IMR-90 (cell line): Measurements from ENCODE around the gene MCTS1. TPM values are rescaled to one million over a fixed set of nuclear protein-coding genes. Genes with fewer than 3 reads are reported as not detected.

Experiments used
- ATAC-seq: fragments of 200-7000 bp; cut with Tn5 transposase; 2 replicates; pipeline ENCODE4 v1.9.1; 2020; ENCODE audit warnings: low read depth, mild to moderate bottlenecking, moderate library complexity
- BruUV-seq: library from RNA; stranded (reverse); fragments of 400-500 nt; replicated peaks from 2 replicates; lab custom pipeline; 2021; lab: Mats Ljungman, UMichigan
- CTCF ChIA-PET: fragments of 300-600 bp; formaldehyde crosslinking; extraction: SDS; loops from one replicate; lab custom pipeline; 2021; ENCODE audit warnings: antibody characterized with exemption; lab: Yijun Ruan, JAX
- POLR2A ChIA-PET: fragments of 300-600 bp; sonication (Branson Sonifier 250); formaldehyde crosslinking; loops from one replicate; lab custom pipeline; 2022; ENCODE audit warnings: antibody characterized with exemption; ENCODE audit not compliant: unreplicated experiment; lab: Charles Lee
- DNase-seq: peaks from one replicate; pipeline ENCODE4 v3.0.0; 2013
- H2AFZ ChIP-seq: replicated peaks from 2 replicates; pipeline ENCODE3; 2013; ENCODE audit warnings: low read length, mild to moderate bottlenecking; ENCODE audit not compliant: poor library complexity
- H2AK5ac ChIP-seq: 2 replicates; pipeline ENCODE4 v1.6.1; 2013; ENCODE audit warnings: low read depth, low read length, inconsistent platforms
- H2AK9ac ChIP-seq: replicated peaks from 2 replicates; pipeline ENCODE3; 2013; ENCODE audit warnings: mild to moderate bottlenecking, low read depth, low read length, moderate library complexity; ENCODE audit not compliant: poor library complexity
- H2BK120ac ChIP-seq: 2 replicates; pipeline ENCODE4 v1.6.1; 2013; ENCODE audit warnings: low read depth, low read length, inconsistent platforms
- H2BK15ac ChIP-seq: 3 replicates; pipeline ENCODE4 v1.6.1; 2013; ENCODE audit warnings: low read depth, low read length, inconsistent platforms
- H2BK20ac ChIP-seq: 2 replicates; pipeline ENCODE4 v1.6.1; 2013; ENCODE audit warnings: low read depth, mild to moderate bottlenecking, inconsistent platforms, low read length, moderate library complexity
- H2BK5ac ChIP-seq: 2 replicates; pipeline ENCODE4 v1.6.1; 2013; ENCODE audit warnings: mild to moderate bottlenecking, low read depth, low read length, inconsistent platforms; ENCODE audit not compliant: poor library complexity, severe bottlenecking
- H3K14ac ChIP-seq: replicated peaks from 2 replicates; pipeline ENCODE4 v1.6.1; 2013; ENCODE audit warnings: low read depth, low read length, inconsistent platforms
- H3K18ac ChIP-seq: 2 replicates; pipeline ENCODE4 v1.6.1; 2013; ENCODE audit warnings: low read depth, low read length, control low read depth
- H3K23ac ChIP-seq: 2 replicates; pipeline ENCODE4 v1.6.1; 2013; ENCODE audit warnings: low read depth, low read length, inconsistent platforms
- H3K27ac ChIP-seq: 2 replicates; pipeline ENCODE4 v1.5.1; 2013; ENCODE audit warnings: mild to moderate bottlenecking, control low read depth, low read length; ENCODE audit not compliant: insufficient read depth
- H3K27me3 ChIP-seq: 2 replicates; pipeline ENCODE4 v1.6.1; 2013; ENCODE audit warnings: low read length; ENCODE audit not compliant: control insufficient read depth, insufficient read depth
- H3K36me3 ChIP-seq: 2 replicates; pipeline ENCODE4 v1.6.1; 2013; ENCODE audit warnings: low read length, mixed read lengths; ENCODE audit not compliant: control insufficient read depth, insufficient read depth
- H3K4ac ChIP-seq: 2 replicates; pipeline ENCODE4 v1.6.1; 2013; ENCODE audit warnings: low read depth, low read length, inconsistent platforms
- H3K4me1 ChIP-seq: 2 replicates; pipeline ENCODE4 v1.6.1; 2013; ENCODE audit warnings: low read length, mixed read lengths; ENCODE audit not compliant: control insufficient read depth, insufficient read depth
- H3K4me2 ChIP-seq: 2 replicates; pipeline ENCODE4 v1.6.1; 2013; ENCODE audit warnings: low read depth, mild to moderate bottlenecking, control low read depth, low read length, moderate library complexity
- H3K4me3 ChIP-seq: 2 replicates; pipeline ENCODE4 v1.5.1; 2013; ENCODE audit warnings: low read depth, mild to moderate bottlenecking, control low read depth, low read length, moderate library complexity; ENCODE audit not compliant: insufficient read depth
- H3K56ac ChIP-seq: 2 replicates; pipeline ENCODE4 v1.6.1; 2013; ENCODE audit warnings: low read length, inconsistent platforms; ENCODE audit not compliant: insufficient read depth; ENCODE audit errors: extremely low read depth
- H3K79me1 ChIP-seq, 2 experiments: 2 replicates each; pipeline ENCODE4 v1.6.1; 2013; ENCODE audit warnings: low read length in 2 of 2, inconsistent platforms in 1 of 2, low read depth in 1 of 2
- H3K9ac ChIP-seq: 2 replicates; pipeline ENCODE4 v1.6.1; 2013; ENCODE audit warnings: low read depth, low read length, control low read depth
- H3K9me1 ChIP-seq: 2 replicates; pipeline ENCODE4 v1.6.1; 2013; ENCODE audit warnings: low read length, inconsistent platforms; ENCODE audit not compliant: insufficient read depth
- H3K9me3 ChIP-seq: 2 replicates; pipeline ENCODE4 v1.6.1; 2013; ENCODE audit warnings: low read length; ENCODE audit not compliant: control insufficient read depth, insufficient read depth
- H4K20me1 ChIP-seq: 2 replicates; pipeline ENCODE4 v1.6.1; 2013; ENCODE audit warnings: low read length, inconsistent platforms; ENCODE audit not compliant: insufficient read depth
- H4K5ac ChIP-seq: 2 replicates; pipeline ENCODE4 v1.6.1; 2013; ENCODE audit warnings: mild to moderate bottlenecking, low read depth, low read length, control low read depth
- H4K8ac ChIP-seq, 2 experiments: 2 replicates each; pipeline ENCODE4 v1.6.1; 2013; ENCODE audit warnings: low read depth in 2 of 2, low read length in 2 of 2, control low read depth in 1 of 2, inconsistent platforms in 1 of 2
- H4K91ac ChIP-seq: 2 replicates; pipeline ENCODE4 v1.6.1; 2013; ENCODE audit warnings: low read depth, low read length, inconsistent platforms; ENCODE audit not compliant: insufficient read depth
- ELK1 ChIP-seq: fragments of 150-350 bp; IDR thresholded peaks from 2 replicates; pipeline ENCODE4 v1.6.1; 2016; ENCODE audit warnings: low read depth, mild to moderate bottlenecking, low read length, moderate library complexity, borderline replicate concordance
- FOS ChIP-seq: fragments of 150-350 bp; IDR thresholded peaks from 2 replicates; pipeline ENCODE4 v1.6.1; 2016; ENCODE audit warnings: low read depth, low read length
- MAZ ChIP-seq: IDR thresholded peaks from 2 replicates; pipeline ENCODE4 v1.6.1; 2012; ENCODE audit warnings: low read depth, mild to moderate bottlenecking, low read length, improper control_type of control experiment, moderate library complexity, borderline replicate concordance
- RAD21 ChIP-seq: IDR thresholded peaks from 2 replicates; pipeline ENCODE4 v1.6.1; 2012; ENCODE audit warnings: low read length, improper control_type of control experiment
- WGBS, 2 experiments: methylation state at CpG; one replicate each; pipeline versions ENCODE4 v1.1.5 to v1.1.7; 2013; ENCODE audit warnings: missing lambda C conversion rate in 2 of 2; ENCODE audit not compliant: insufficient read length in 1 of 2; ENCODE audit errors: extremely low coverage in 2 of 2; 5-methylcytosine and 5-hydroxymethylcytosine counted together
- dilution Hi-C: fragments of 300-500 bp; cut with HindIII; formaldehyde crosslinking; loops from one replicate; pipeline ENCODE4 v1.14.3; 2018; ENCODE audit warnings: low sequenced_read_pairs; ENCODE audit not compliant: unreplicated experiment
- in situ Hi-C: fragments of 300-500 bp; cut with MboI; formaldehyde crosslinking; loops from 3 replicates; pipeline ENCODE4 v1.14.3; 2019; ENCODE audit warnings: low sequenced_read_pairs, inconsistent platforms, mixed read lengths
- intact Hi-C: fragments of 100-400 bp; cut with micrococcal nuclease; formaldehyde crosslinking; loops from 2 replicates; pipeline ENCODE4 v1.10.0; 2022
- polyA plus RNA-seq, 3 experiments: library from polyadenylated mRNA; depleted of rRNA; stranded (reverse); fragments of >200 nt; gene quantifications; 2 replicates each; pipeline ENCODE4 v1.2.3, GENCODE V29; 2012; ENCODE audit warnings: low replicate concordance in 1 of 3
- total RNA-seq: library from RNA; depleted of rRNA; stranded (reverse); fragments of >200 nt; gene quantifications from 2 replicates; pipeline ENCODE4 v1.2.3, GENCODE V29; 2012
- TF ChIP-seq, protein P1 (sequence below): conservative IDR thresholded peaks from 2 replicates; pipeline ENCODE4 v1.5.1; 2012; ENCODE audit warnings: mild to moderate bottlenecking, low read depth, low read length, improper control_type of control experiment

MCTS1 gene
- total and polyA plus RNA-seq, 2 of the 4 experiments (the other 2 are of a cell fraction), result 36.9 to 52.8 TPM

- H3K23ac ChIP-seq, result peak overlapping the region; percentile 62
- POLR2A ChIA-PET, result interaction anchor here (0.6 to 2.0 kb wide), 3 partner anchors 11 to 85 kb away, joined by 3 to 10 read pairs (median 4); partner anchors contain the start of gene MCTS1
- H3K27ac ChIP-seq, result peak overlapping the region; percentile 84
- dilution Hi-C loops, result no loop called here
- WGBS, 2 experiments, result 25% methylated on average over 2 of the region's 10 CpGs; no CpG with 5 or more reads in 1 of the 2 experiments
- H2BK15ac ChIP-seq, result peak overlapping the region; percentile 82; the same call in 2 of the 3 replicates
- no peaks in the 10 kb centered on the region for H4K20me1 ChIP-seq
- peak overlapping the region; percentile 62 for H2BK120ac ChIP-seq
- H3K79me1 ChIP-seq, result no peaks in the 10 kb centered on the region; a peak in 1 of 4 replicates
- H3K4me3 ChIP-seq, result peak overlapping the region; percentile 99
- H3K18ac ChIP-seq, result peak overlapping the region; percentile 95
- peak; percentile 33 for ATAC-seq
- peak overlapping the region; percentile 86 for H4K91ac ChIP-seq
- CTCF ChIA-PET, result no interaction called here
- H2AK5ac ChIP-seq, result peak overlapping the region; percentile 47; the same call in 1 of the 2 replicates
- TF ChIP-seq, protein P1, sequence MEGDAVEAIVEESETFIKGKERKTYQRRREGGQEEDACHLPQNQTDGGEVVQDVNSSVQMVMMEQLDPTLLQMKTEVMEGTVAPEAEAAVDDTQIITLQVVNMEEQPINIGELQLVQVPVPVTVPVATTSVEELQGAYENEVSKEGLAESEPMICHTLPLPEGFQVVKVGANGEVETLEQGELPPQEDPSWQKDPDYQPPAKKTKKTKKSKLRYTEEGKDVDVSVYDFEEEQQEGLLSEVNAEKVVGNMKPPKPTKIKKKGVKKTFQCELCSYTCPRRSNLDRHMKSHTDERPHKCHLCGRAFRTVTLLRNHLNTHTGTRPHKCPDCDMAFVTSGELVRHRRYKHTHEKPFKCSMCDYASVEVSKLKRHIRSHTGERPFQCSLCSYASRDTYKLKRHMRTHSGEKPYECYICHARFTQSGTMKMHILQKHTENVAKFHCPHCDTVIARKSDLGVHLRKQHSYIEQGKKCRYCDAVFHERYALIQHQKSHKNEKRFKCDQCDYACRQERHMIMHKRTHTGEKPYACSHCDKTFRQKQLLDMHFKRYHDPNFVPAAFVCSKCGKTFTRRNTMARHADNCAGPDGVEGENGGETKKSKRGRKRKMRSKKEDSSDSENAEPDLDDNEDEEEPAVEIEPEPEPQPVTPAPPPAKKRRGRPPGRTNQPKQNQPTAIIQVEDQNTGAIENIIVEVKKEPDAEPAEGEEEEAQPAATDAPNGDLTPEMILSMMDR, result no peak
- TF ChIP-seq MAZ, result no peak
- no peak for TF ChIP-seq ELK1
- no peak for TF ChIP-seq RAD21
- TF ChIP-seq FOS, result no peak
- H3K56ac ChIP-seq, result peak overlapping the region; percentile 87
- no peaks in the 10 kb centered on the region for H3K9me3 ChIP-seq
- peak overlapping the region; percentile 96 for H2BK5ac ChIP-seq
- H3K14ac ChIP-seq, result peak overlapping the region; percentile 90
- H2AK9ac ChIP-seq, result peak overlapping the region; percentile 87
- peak overlapping the region; percentile 65 to 75; a peak in 2 of 4 replicates for H4K8ac ChIP-seq
- peak overlapping the region; percentile 93 for H4K5ac ChIP-seq
- H3K9me1 ChIP-seq, result no peaks in the 10 kb centered on the region
- H2BK20ac ChIP-seq, result peak overlapping the region; percentile 46; the same call in 1 of the 2 replicates
- no peaks in the 10 kb centered on the region for H3K27me3 ChIP-seq
- H2AFZ ChIP-seq, result peak overlapping the region; percentile 94
- DNase-seq, result peak; percentile 39
- intact Hi-C loops, result loop anchor here (1.0 to 2.0 kb wide), 2 partner anchors 10 to 70 kb away; partner anchors contain the start of gene C1GALT1C1
- H3K36me3 ChIP-seq, result no peaks in the 10 kb centered on the region; the same call in 1 of the 2 replicates
- H3K4me1 ChIP-seq, result no peaks in the 10 kb centered on the region
- peak overlapping the region; percentile 93 for H3K4me2 ChIP-seq
- TSS peak; percentile 92 for BruUV-seq
- peak overlapping the region; percentile 99 for H3K9ac ChIP-seq
- in situ Hi-C loops, result no loop called here
- H3K4ac ChIP-seq, result peak overlapping the region; percentile 94
These were observed 43.5 kb upstream of the MCTS1 start for GRCh38 chrX:120560405-120560841.
